Ascending aorta (tissue), 2 donors: Measurements from ENCODE around the gene SPPL2A. TPM values are rescaled to one million over a fixed set of nuclear protein-coding genes. Genes with fewer than 3 reads are reported as not detected.
"Not testable (repeated sequence)": the region's sequence is repeated elsewhere in the genome, so short reads cannot be mapped to it uniquely, and the experiment has no call there.

Source experiments
- DNase-seq, 2 donors: peaks; one replicate each; pipeline ENCODE4 v3.0.0-alpha.2; 2019; ENCODE audit warnings: low spot score in 2 of 2
- H3K27ac ChIP-seq, 2 donors: fragments of 200-600 bp; sonication (generic); one replicate each; pipeline ENCODE4 v1.5.1; 2016 to 2017; ENCODE audit warnings: mild to moderate bottlenecking in 1 of 2
- H3K27me3 ChIP-seq: fragments of 200-600 bp; sonication (generic); one replicate; pipeline ENCODE4 v1.5.1; 2017
- H3K36me3 ChIP-seq, 2 donors: fragments of 200-600 bp; sonication (generic); one replicate each; pipeline ENCODE4 v1.5.1; 2016
- H3K4me1 ChIP-seq, 2 donors: fragments of 200-600 bp; sonication (generic); one replicate each; pipeline ENCODE4 v1.5.1; 2016 to 2017; ENCODE audit warnings: mild to moderate bottlenecking in 1 of 2
- H3K4me3 ChIP-seq, 2 donors: fragments of 200-600 bp; sonication (generic); one replicate each; pipeline ENCODE4 v1.5.1; 2016 to 2017; ENCODE audit warnings: mild to moderate bottlenecking in 1 of 2
- H3K9me3 ChIP-seq, 2 donors: fragments of 200-600 bp; sonication (generic); one replicate each; pipeline ENCODE4 v1.5.1; 2016
- intact Hi-C: fragments of 100-400 bp; cut with DNase I; formaldehyde crosslinking; loops from one replicate; pipeline ENCODE4 v1.15.1; 2023
- total RNA-seq: library from RNA; depleted of rRNA; stranded (reverse); fragments of >200 nt; gene quantifications from one replicate; pipeline ENCODE4 v1.1.0, GENCODE V29; 2016
- TF ChIP-seq, protein P1 (sequence below), 3 experiments: fragments of 200-600 bp in 2 of 3; fragments of 450-650 bp in 1 of 3; sonication (generic) in 2 of 3; IDR thresholded peaks; one replicate each; pipeline ENCODE4 v1.5.1; 2016 to 2019; ENCODE audit warnings: antibody characterized with exemption in 3 of 3, mild to moderate bottlenecking in 1 of 3, moderate library complexity in 1 of 3

SPPL2A gene, protein sequence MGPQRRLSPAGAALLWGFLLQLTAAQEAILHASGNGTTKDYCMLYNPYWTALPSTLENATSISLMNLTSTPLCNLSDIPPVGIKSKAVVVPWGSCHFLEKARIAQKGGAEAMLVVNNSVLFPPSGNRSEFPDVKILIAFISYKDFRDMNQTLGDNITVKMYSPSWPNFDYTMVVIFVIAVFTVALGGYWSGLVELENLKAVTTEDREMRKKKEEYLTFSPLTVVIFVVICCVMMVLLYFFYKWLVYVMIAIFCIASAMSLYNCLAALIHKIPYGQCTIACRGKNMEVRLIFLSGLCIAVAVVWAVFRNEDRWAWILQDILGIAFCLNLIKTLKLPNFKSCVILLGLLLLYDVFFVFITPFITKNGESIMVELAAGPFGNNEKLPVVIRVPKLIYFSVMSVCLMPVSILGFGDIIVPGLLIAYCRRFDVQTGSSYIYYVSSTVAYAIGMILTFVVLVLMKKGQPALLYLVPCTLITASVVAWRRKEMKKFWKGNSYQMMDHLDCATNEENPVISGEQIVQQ
- 785 TPM for total RNA-seq

DNA sequence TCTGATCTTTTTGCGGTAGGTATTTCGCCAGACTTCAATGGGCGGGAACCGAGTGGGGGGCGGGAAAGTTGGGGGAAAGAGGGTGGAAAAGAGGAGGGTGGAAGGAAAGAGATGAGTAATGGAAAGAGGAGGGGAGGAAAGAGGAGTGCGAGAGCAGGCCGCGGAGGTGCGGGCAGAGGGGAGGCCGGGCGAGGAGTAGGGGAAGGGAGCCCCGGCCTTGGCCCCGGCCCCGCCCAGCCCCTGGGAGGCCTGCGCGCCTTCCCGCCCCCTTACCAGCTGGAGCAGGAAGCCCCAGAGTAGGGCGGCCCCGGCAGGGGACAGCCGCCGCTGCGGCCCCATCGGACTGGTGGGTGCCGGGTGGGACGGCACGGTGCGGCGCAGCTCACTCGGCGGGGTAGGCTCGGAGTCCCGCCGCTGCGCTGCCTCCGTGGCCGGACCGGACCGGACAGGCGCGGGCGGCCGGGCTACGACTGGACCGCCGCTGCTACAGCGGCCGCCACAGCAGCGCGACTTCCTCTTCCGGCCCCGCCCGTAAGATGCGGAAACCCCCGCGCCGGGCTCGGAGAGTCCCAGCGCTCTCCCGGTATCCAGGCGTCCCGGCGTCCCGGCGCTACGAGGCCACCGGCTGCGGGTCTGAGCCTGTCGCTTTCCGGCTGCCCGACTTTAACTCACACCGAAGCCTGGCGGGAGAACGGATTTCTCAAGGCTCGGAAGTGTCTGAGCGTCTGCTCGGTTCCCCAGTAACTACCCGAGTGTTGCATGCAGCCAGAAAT lies at the start of gene SPPL2A:
Gene SPPL2A (minus strand): TSS at position 512 of the 773 bp plus-strand sequence. CDS start 173 bp downstream, at position 339.
- DNase-seq = peak; percentile 39 to 90
- TF ChIP-seq, protein P1, sequence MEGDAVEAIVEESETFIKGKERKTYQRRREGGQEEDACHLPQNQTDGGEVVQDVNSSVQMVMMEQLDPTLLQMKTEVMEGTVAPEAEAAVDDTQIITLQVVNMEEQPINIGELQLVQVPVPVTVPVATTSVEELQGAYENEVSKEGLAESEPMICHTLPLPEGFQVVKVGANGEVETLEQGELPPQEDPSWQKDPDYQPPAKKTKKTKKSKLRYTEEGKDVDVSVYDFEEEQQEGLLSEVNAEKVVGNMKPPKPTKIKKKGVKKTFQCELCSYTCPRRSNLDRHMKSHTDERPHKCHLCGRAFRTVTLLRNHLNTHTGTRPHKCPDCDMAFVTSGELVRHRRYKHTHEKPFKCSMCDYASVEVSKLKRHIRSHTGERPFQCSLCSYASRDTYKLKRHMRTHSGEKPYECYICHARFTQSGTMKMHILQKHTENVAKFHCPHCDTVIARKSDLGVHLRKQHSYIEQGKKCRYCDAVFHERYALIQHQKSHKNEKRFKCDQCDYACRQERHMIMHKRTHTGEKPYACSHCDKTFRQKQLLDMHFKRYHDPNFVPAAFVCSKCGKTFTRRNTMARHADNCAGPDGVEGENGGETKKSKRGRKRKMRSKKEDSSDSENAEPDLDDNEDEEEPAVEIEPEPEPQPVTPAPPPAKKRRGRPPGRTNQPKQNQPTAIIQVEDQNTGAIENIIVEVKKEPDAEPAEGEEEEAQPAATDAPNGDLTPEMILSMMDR (IDR thresholded peaks at IDR 0.05) = no peak
- Histone ChIP-seq H3K27ac (peak within 1 kb of the TSS; percentile 99 to 100), H3K4me3 (peak within 1 kb of the TSS; percentile 93 to 96), H3K4me1 (peaks cover 0 to 17% of the 10 kb centered on the region in 2 donors), H3K9me3 (no peaks in the 10 kb centered on the region), H3K27me3 (no peaks in the 10 kb centered on the region), H3K36me3 (no peaks in the 10 kb centered on the region)
- intact Hi-C loops = loop anchor here (1.0 to 10.0 kb wide), 4 partner anchors 79 to 411 kb away; partner anchors contain the start of genes GABPB1, TNFAIP8L3 and TRPM7

DNA sequence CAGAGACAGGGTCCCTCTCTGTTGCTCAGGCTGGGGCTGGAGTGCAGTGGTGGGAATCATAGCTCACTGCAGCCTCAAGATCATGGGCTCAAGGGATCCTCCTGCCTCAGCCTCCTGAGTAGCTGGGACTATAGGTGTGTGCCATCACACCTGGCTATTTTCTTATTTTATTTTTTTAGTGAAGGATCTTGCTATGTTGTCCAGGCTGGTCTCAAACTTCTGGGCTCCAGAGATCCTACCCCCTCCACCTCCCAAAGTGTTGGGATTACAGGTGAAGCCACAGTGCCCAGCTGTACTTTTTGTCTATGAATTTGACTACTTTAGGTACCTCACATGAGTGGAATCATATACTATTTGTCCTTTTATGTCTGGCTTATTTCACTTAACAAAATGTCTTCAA lies 49.1 kb upstream of the SPPL2A start:
- no peak for DNase-seq
- H3K27me3 ChIP-seq = no peaks in the 10 kb centered on the region
- no peaks in the 10 kb centered on the region for H3K36me3 ChIP-seq
- no peak overlapping the region for H3K4me3 ChIP-seq
- no peak overlapping the region for H3K27ac ChIP-seq
- H3K4me1 ChIP-seq = no peaks in the 10 kb centered on the region
- intact Hi-C loops = no loop called here
- no peaks in the 10 kb centered on the region for H3K9me3 ChIP-seq
- TF ChIP-seq, protein P1 (IDR thresholded peaks at IDR 0.05) = no peak

DNA sequence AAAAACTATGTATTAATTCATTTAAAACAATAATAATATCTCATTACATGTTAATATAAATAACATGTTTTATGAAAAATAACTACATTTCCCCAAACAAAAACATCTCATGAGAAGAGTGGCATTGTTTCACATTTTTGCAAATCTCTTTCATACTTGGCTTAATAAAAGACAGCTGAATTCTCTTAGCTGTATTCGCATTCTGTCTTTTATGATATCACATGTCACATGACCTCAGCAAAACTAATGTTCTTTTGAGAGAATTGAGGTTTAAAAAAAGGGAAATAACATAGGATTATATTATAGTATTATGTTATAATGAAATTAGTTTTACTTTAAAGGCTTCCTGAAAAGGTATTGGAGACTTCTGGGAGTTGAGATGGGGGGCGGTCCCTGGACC lies 48.4 kb upstream of the SPPL2A start:
- Histone ChIP-seq H3K9me3 (no peaks in the 10 kb centered on the region), H3K27me3 (no peaks in the 10 kb centered on the region), H3K27ac (no peak overlapping the region), H3K4me3 (no peak overlapping the region), H3K36me3 (no peaks in the 10 kb centered on the region), H3K4me1 (no peaks in the 10 kb centered on the region)
- intact Hi-C loops = no loop called here
- TF ChIP-seq, protein P1 (IDR thresholded peaks at IDR 0.05) = no peak
- DNase-seq = no peak

DNA sequence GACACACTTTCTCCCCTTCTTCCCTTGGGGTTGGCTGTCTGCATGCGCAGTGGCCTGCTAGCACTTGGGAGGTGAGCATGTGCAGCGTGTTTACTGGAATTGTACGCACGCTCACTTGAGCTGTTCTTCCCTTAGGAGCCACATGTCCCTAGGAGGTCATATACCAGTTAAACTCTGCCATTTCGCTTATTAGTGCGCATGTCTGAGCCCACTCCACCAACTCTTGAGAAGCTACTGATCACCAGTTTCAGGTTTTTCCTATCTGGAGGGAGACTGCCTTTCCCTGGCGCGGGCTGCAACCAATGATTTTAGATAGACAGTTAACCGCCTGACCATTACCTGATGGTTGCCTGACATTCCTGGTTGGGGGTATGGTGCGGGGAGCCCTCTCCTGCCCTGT lies 47.6 kb upstream of the SPPL2A start:
- Histone ChIP-seq H3K27ac (no peak overlapping the region), H3K9me3 (no peaks in the 10 kb centered on the region), H3K36me3 (no peaks in the 10 kb centered on the region), H3K4me1 (no peaks in the 10 kb centered on the region), H3K27me3 (no peaks in the 10 kb centered on the region), H3K4me3 (no peak overlapping the region)
- DNase-seq = no peak
- intact Hi-C loops = no loop called here
- TF ChIP-seq, protein P1 (IDR thresholded peaks at IDR 0.05) = no peak

DNA sequence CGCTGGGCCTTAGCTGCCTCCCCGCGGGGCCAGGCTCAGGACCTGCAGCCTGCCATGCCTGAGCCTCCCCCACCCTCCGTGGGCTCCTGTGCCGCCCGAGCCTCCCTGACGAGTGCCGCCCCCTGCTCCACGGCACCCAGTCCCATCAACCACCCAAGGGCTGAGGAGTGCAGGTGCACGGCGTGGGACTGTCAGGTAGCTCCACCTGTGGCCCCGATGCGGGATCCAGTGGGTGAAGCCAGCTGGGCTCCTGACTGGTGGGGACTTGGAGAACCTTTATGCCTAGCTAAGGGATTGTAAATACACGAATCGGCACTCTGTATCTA lies 46.6 kb upstream of the SPPL2A start:
- intact Hi-C loops, H3K27me3 ChIP-seq, H3K36me3 ChIP-seq, H3K27ac ChIP-seq, H3K4me3 ChIP-seq, H3K4me1 ChIP-seq, DNase-seq, H3K9me3 ChIP-seq: not testable (repeated sequence)

DNA sequence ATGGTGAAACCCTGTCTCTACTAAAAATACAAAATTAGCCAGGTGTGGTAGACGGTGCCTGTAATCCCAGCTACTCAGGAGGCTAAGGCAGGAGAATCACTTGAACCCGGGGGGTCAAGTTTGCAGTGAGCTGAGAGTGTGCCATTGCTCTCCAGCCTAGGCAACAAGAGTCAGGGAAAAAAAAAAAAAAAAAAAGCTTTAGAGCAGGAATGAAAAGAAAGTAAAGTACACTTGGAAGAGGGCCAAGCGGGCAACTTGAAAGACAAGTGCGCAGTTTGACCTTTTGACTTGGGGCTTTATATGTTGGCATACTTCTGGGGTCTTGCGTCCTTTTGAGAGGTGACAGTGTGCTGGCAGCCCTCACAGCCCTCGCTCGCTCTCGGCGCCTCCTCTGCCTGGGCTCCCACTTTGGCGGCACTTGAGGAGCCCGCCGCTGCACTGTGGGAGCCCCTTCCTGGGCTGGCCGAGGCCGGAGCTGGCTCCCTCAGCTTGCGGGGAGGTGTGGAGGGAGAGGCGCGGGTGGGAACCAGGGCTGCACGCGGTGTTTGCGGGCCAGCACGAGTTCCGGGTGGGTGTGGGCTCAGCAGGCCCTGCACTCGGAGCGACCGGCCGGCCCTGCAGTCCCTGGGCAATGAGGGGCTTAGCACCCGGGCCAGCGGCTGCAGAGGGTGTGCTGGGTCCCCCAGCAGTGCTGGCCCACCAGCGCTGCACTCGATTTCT lies 46.1 kb upstream of the SPPL2A start:
- H3K4me3 ChIP-seq, intact Hi-C loops: not testable (repeated sequence)

More for the DNA sequence above, 46.1 kb upstream of the SPPL2A start:
- not testable (repeated sequence) for DNase-seq, H3K27me3 ChIP-seq, H3K36me3 ChIP-seq, H3K9me3 ChIP-seq, H3K4me1 ChIP-seq, H3K27ac ChIP-seq
